SK-N-SH (cell line): ENCODE data around the gene ZYG11A. TPM values are rescaled to one million over a fixed set of nuclear protein-coding genes. Genes with fewer than 3 reads are reported as not detected.

Source experiments
- CTCF ChIA-PET: fragments of 300-600, 350-600 bp; formaldehyde crosslinking; extraction: SDS; loops from one replicate; lab custom pipeline; 2021; lab: Yijun Ruan, JAX
- POLR2A ChIA-PET: fragments of 350-600 bp; sonication (Branson Sonifier 250); formaldehyde crosslinking; extraction: SDS; loops from one replicate; lab custom pipeline; 2020; ENCODE audit warnings: antibody characterized with exemption, inconsistent platforms; lab: Yijun Ruan, JAX
- DNase-seq: peaks from one replicate; pipeline ENCODE4 v3.0.0; 2012
- H2AFZ ChIP-seq: fragments of 200-600 bp; sonication (generic); 2 replicates; pipeline ENCODE4 v1.8.1; 2016; ENCODE audit warnings: antibody characterized with exemption, mild to moderate bottlenecking, low read depth
- H3F3A ChIP-seq: fragments of 200-600 bp; sonication (generic); replicated peaks from 2 replicates; pipeline ENCODE3; 2016; ENCODE audit warnings: antibody characterized with exemption, mild to moderate bottlenecking; ENCODE audit not compliant: insufficient read depth
- H3K27ac ChIP-seq, 2 experiments: fragments of 200-500 bp in 1 of 2; fragments of 200-600 bp in 1 of 2; sonication (Bioruptor generic) in 1 of 2; sonication (generic), shearing (Covaris generic) in 1 of 2; 2 replicates each; pipeline versions ENCODE4 v1.5.1 to v1.6.1; 2014 to 2016; ENCODE audit warnings: low read depth in 2 of 2, inconsistent platforms in 1 of 2, low read length in 1 of 2, mild to moderate bottlenecking in 1 of 2, mixed read lengths in 1 of 2
- H3K27me3 ChIP-seq: fragments of 200-600 bp; sonication (generic), shearing (Covaris generic); 2 replicates; pipeline ENCODE4 v1.6.1; 2016; ENCODE audit warnings: mixed run types; ENCODE audit not compliant: insufficient read depth
- H3K36me3 ChIP-seq, 2 experiments: fragments of 200-500 bp in 1 of 2; fragments of 200-600 bp in 1 of 2; sonication (Bioruptor generic) in 1 of 2; sonication (generic) in 1 of 2; replicated peaks in 1 of 2; 2 replicates each; pipeline versions ENCODE3 to v1.5.1; 2014 to 2016; ENCODE audit warnings: low read length in 1 of 2, mild to moderate bottlenecking in 1 of 2; ENCODE audit not compliant: insufficient read depth in 2 of 2, control insufficient read depth in 1 of 2
- H3K4me1 ChIP-seq, 2 experiments: fragments of 200-500 bp in 1 of 2; fragments of 200-600 bp in 1 of 2; sonication (Bioruptor generic) in 1 of 2; sonication (generic), shearing (Covaris generic) in 1 of 2; 2 replicates each; pipeline versions ENCODE4 v1.5.1 to v1.6.1; 2014 to 2016; ENCODE audit warnings: low read depth in 1 of 2, low read length in 1 of 2, mixed run types in 1 of 2; ENCODE audit not compliant: insufficient read depth in 2 of 2, control insufficient read depth in 1 of 2
- H3K4me2 ChIP-seq: fragments of 200-600 bp; sonication (generic), shearing (Covaris generic); 2 replicates; pipeline ENCODE4 v1.6.1; 2017; ENCODE audit warnings: mixed run types
- H3K4me3 ChIP-seq, 2 experiments: fragments of 200-500 bp in 1 of 2; fragments of 200-600 bp in 1 of 2; sonication (Bioruptor generic) in 1 of 2; sonication (generic), shearing (Covaris generic) in 1 of 2; 2 replicates each; pipeline versions ENCODE4 v1.5.1 to v1.8.1; 2014 to 2016; ENCODE audit warnings: low read depth in 2 of 2, inconsistent platforms in 1 of 2, low read length in 1 of 2, mild to moderate bottlenecking in 1 of 2, mixed read lengths in 1 of 2, moderate library complexity in 1 of 2
- H3K79me2 ChIP-seq: fragments of 200-600 bp; sonication (generic); 2 replicates; pipeline ENCODE4 v1.8.1; 2017; ENCODE audit warnings: mild to moderate bottlenecking; ENCODE audit not compliant: insufficient read depth
- H3K9ac ChIP-seq: fragments of 200-600 bp; sonication (generic); 2 replicates; pipeline ENCODE4 v1.6.1; 2017; ENCODE audit warnings: mixed run types
- H3K9me2 ChIP-seq: fragments of 200-600 bp; sonication (generic); 2 replicates; pipeline ENCODE4 v1.6.1; 2017; ENCODE audit warnings: mixed run types
- H3K9me3 ChIP-seq: fragments of 200-600 bp; sonication (generic); 2 replicates; pipeline ENCODE4 v1.6.1; 2017; ENCODE audit warnings: mixed run types, mild to moderate bottlenecking, moderate library complexity
- H4K20me1 ChIP-seq: fragments of 200-600 bp; sonication (generic); 2 replicates; pipeline ENCODE4 v1.6.1; 2017; ENCODE audit warnings: mild to moderate bottlenecking, mixed run types; ENCODE audit not compliant: insufficient read depth
- CHD2 ChIP-seq: fragments of 150-350 bp; IDR thresholded peaks from 2 replicates; pipeline ENCODE4 v1.6.1; 2018; ENCODE audit warnings: low read length; ENCODE audit not compliant: partially characterized antibody
- ELF1 ChIP-seq: IDR thresholded peaks from 2 replicates; pipeline ENCODE4 v1.4.0; 2012
- EP300 ChIP-seq, 2 experiments: IDR thresholded peaks; 2 replicates each; pipeline versions ENCODE4 v1.4.0 to v1.6.1; 2012; ENCODE audit warnings: borderline replicate concordance in 1 of 2, low read depth in 1 of 2, low read length in 1 of 2
- GABPA ChIP-seq: IDR thresholded peaks from 2 replicates; pipeline ENCODE4 v1.4.0; 2012; ENCODE audit warnings: low read depth, mild to moderate bottlenecking
- GATA2 ChIP-seq: sonication (generic); formaldehyde crosslinking; IDR thresholded peaks from 2 replicates; pipeline ENCODE4 v1.5.0; 2020; ENCODE audit warnings: mild to moderate bottlenecking, missing genetic modification reagents
- IRF3 ChIP-seq: fragments of 150-350 bp; IDR thresholded peaks from 2 replicates; pipeline ENCODE4 v1.6.1; 2016; ENCODE audit warnings: mild to moderate bottlenecking, low read depth, low read length
- JUND ChIP-seq: IDR thresholded peaks from 2 replicates; pipeline ENCODE4 v1.4.0; 2012
- MEF2A ChIP-seq: IDR thresholded peaks from 2 replicates; pipeline ENCODE4 v1.4.0; 2012; ENCODE audit warnings: low read depth, borderline replicate concordance
- POLR2AphosphoS5 ChIP-seq: IDR thresholded peaks from 2 replicates; pipeline ENCODE4 v1.6.1; 2012; ENCODE audit warnings: low read depth, low read length
- RAD21 ChIP-seq: IDR thresholded peaks from 2 replicates; pipeline ENCODE4 v1.6.1; 2012; ENCODE audit warnings: mild to moderate bottlenecking, low read length
- RCOR1 ChIP-seq: fragments of 150-350 bp; IDR thresholded peaks from 2 replicates; pipeline ENCODE4 v1.6.1; 2017; ENCODE audit warnings: antibody characterized with exemption, low read length
- RFX5 ChIP-seq: IDR thresholded peaks from 2 replicates; pipeline ENCODE4 v1.6.1; 2012; ENCODE audit warnings: mild to moderate bottlenecking, improper control_type of control experiment, low read length
- RXRA ChIP-seq: IDR thresholded peaks from 2 replicates; pipeline ENCODE4 v1.4.0; 2012; ENCODE audit warnings: low read depth, mild to moderate bottlenecking, borderline replicate concordance
- SIN3A ChIP-seq: IDR thresholded peaks from 2 replicates; pipeline ENCODE4 v1.6.1; 2012; ENCODE audit warnings: low read depth, mild to moderate bottlenecking, low read length, moderate library complexity, borderline replicate concordance
- SMC3 ChIP-seq: IDR thresholded peaks from 2 replicates; pipeline ENCODE4 v1.6.1; 2012; ENCODE audit warnings: low read depth, low read length, improper control_type of control experiment
- TAF1 ChIP-seq: IDR thresholded peaks from 2 replicates; pipeline ENCODE4 v1.6.1; 2012; ENCODE audit warnings: low read depth, mild to moderate bottlenecking, low read length, moderate library complexity, borderline replicate concordance
- TCF12 ChIP-seq: IDR thresholded peaks from 2 replicates; pipeline ENCODE4 v1.4.0; 2012
- TEAD4 ChIP-seq: IDR thresholded peaks from 2 replicates; pipeline ENCODE4 v1.4.0; 2012; ENCODE audit warnings: mild to moderate bottlenecking, borderline replicate concordance; ENCODE audit not compliant: insufficient read depth
- USF1 ChIP-seq: IDR thresholded peaks from 2 replicates; pipeline ENCODE4 v1.4.0; 2012; ENCODE audit warnings: low read depth, borderline replicate concordance
- YY1 ChIP-seq: IDR thresholded peaks from 2 replicates; pipeline ENCODE4 v1.4.0; 2012; ENCODE audit warnings: low read depth, mild to moderate bottlenecking
- ZBTB33 ChIP-seq: IDR thresholded peaks from 2 replicates; pipeline ENCODE4 v1.4.0; 2012; ENCODE audit warnings: low read depth, borderline replicate concordance
- WGBS: methylation state at CpG from one replicate; pipeline ENCODE4 v1.1.6; 2017; ENCODE audit warnings: low lambda C conversion rate; 5-methylcytosine and 5-hydroxymethylcytosine counted together
- polyA plus RNA-seq, 3 experiments: library from polyadenylated mRNA; depleted of rRNA; stranded (reverse); fragments of >200 nt; gene quantifications; 2 replicates each; pipeline ENCODE4 v1.2.3, GENCODE V29; 2012
- TF ChIP-seq, protein P1 (sequence below): fragments of 150-350 bp; IDR thresholded peaks from 2 replicates; pipeline ENCODE4 v1.6.1; 2017; ENCODE audit warnings: antibody characterized with exemption, low read length, low read depth, borderline replicate concordance
- TF ChIP-seq, protein P2 (sequence below): IDR thresholded peaks from 2 replicates; pipeline ENCODE4 v1.4.0; 2012; ENCODE audit warnings: low read depth

The ZYG11A gene
- polyA plus RNA-seq, 1 of the 3 experiments (the other 2 are of a cell fraction), result 0.41 TPM

DNA sequence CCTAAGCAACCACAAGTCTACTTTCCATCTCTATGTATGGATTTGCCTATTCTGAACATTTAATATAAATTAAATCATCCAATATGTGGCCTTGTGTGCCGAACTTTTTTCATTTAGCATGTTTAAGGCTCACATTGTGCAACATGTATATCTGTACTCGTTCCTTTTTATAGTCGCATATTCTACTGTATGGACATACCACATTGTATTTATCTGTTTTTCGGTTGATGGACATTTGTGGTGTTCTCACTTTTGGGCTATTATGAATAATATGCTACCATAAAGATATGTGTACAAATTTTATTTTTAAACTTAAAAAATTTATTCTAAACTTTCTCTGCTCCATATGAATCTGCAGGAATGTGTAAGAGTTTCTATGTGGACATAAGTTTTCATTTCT, 13.0 kb downstream of the ZYG11A start:
- H3K9me2 ChIP-seq, result no peaks in the 10 kb centered on the region
- 96% methylated on average over 4 of the region's 4 CpGs for WGBS
- CTCF ChIA-PET, result no interaction called here
- no peak overlapping the region for H3K9ac ChIP-seq
- no peak overlapping the region for H3K4me2 ChIP-seq
- H3K27ac ChIP-seq, result no peak overlapping the region
- no peaks in the 10 kb centered on the region for H3K79me2 ChIP-seq
- no peaks in the 10 kb centered on the region for H3K36me3 ChIP-seq
- no peaks in the 10 kb centered on the region for H3K9me3 ChIP-seq
- DNase-seq, result no peak
- H2AFZ ChIP-seq, result no peak overlapping the region
- H3K27me3 ChIP-seq, result no peaks in the 10 kb centered on the region
- no peak overlapping the region for H3K4me3 ChIP-seq
- H3F3A ChIP-seq, result no peaks in the 10 kb centered on the region
- POLR2A ChIA-PET, result no interaction called here
- H4K20me1 ChIP-seq, result no peaks in the 10 kb centered on the region
- TF ChIP-seq RFX5 (no peak), TAF1 (no peak), GATA2 (no peak), RCOR1 (no peak), TCF12 (no peak), YY1 (no peak), RXRA (no peak), ZBTB33 (no peak), GABPA (no peak), POLR2AphosphoS5 (no peak), EP300 (IDR thresholded peaks at IDR 0.05; ENCODE audit: borderline replicate concordance in 1 of 2, low read depth in 1 of 2, low read length in 1 of 2) (no peak), RAD21 (no peak), TEAD4 (no peak), JUND (no peak), CHD2 (no peak), MEF2A (no peak)
- TF ChIP-seq, protein P1, sequence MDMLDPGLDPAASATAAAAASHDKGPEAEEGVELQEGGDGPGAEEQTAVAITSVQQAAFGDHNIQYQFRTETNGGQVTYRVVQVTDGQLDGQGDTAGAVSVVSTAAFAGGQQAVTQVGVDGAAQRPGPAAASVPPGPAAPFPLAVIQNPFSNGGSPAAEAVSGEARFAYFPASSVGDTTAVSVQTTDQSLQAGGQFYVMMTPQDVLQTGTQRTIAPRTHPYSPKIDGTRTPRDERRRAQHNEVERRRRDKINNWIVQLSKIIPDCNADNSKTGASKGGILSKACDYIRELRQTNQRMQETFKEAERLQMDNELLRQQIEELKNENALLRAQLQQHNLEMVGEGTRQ, result no peak
- TF ChIP-seq, protein P2, sequence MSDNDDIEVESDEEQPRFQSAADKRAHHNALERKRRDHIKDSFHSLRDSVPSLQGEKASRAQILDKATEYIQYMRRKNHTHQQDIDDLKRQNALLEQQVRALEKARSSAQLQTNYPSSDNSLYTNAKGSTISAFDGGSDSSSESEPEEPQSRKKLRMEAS, result no peak
- H3K4me1 ChIP-seq, result no peaks in the 10 kb centered on the region

DNA sequence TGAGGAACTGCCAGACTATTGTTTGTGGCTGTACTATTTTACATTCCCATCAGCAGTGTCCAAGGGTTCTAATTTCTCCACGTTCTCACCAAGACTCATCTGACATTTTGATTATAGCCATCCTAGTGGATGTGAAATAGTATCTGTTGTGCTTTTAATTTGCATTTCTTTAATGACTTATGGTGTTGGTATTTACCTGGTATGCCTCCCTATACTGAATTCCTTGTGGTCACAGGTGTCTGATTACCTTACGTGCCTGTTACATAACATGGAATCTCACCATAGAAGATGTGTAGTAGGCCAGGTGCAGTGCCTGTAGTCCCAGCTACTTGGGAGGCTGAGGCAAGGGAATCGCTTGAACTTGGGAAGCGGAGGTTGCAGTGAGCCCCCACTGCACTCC, 13.5 kb downstream of the ZYG11A start:
- Histone ChIP-seq H2AFZ (no peak overlapping the region), H3K4me2 (no peak overlapping the region), H3K27ac (no peak overlapping the region), H3K4me1 (no peaks in the 10 kb centered on the region), H3K9ac (no peak overlapping the region), H3K9me2 (no peaks in the 10 kb centered on the region), H3K79me2 (no peaks in the 10 kb centered on the region), H3K36me3 (no peaks in the 10 kb centered on the region), H3K4me3 (no peak overlapping the region), H3K27me3 (no peaks in the 10 kb centered on the region), H4K20me1 (no peaks in the 10 kb centered on the region), H3K9me3 (no peaks in the 10 kb centered on the region), H3F3A (no peaks in the 10 kb centered on the region)
- ChIA-PET POLR2A (no interaction called here), CTCF (no interaction called here)
- DNase-seq, result no peak
- TF ChIP-seq IRF3, result no peak
- TF ChIP-seq YY1, result no peak
- no peak for TF ChIP-seq ELF1
- TF ChIP-seq RFX5, result no peak
- no peak for TF ChIP-seq GATA2
- TF ChIP-seq SIN3A, result no peak
- no peak for TF ChIP-seq RAD21
- TF ChIP-seq RXRA, result no peak
- TF ChIP-seq POLR2AphosphoS5, result no peak
- no peak for TF ChIP-seq TCF12
- TF ChIP-seq SMC3, result no peak
- TF ChIP-seq, protein P1, result no peak
- TF ChIP-seq USF1, result no peak
- TF ChIP-seq CHD2, result no peak
- 95% methylated on average over 4 of the region's 4 CpGs for WGBS
